GM23338 (cell line): ENCODE measurements around the gene TERB1. TPM values are rescaled to one million over a fixed set of nuclear protein-coding genes. Genes with fewer than 3 reads are reported as not detected.

ENCODE experiments used
- ATAC-seq: fragments of 200-7000 bp; cut with Tn5 transposase; 3 replicates; pipeline ENCODE4 v1.9.1; 2020
- DNase-seq: peaks from one replicate; pipeline ENCODE4 v3.0.0-alpha.2; 2015; ENCODE audit warnings: low spot score
- H2AFZ ChIP-seq: fragments of 200-600 bp; sonication (generic); 2 replicates; pipeline ENCODE4 v1.8.0; 2016; ENCODE audit warnings: antibody characterized with exemption, mild to moderate bottlenecking, moderate library complexity
- H3F3A ChIP-seq: fragments of 200-600 bp; sonication (generic); replicated peaks from 2 replicates; pipeline ENCODE4 v1.8.0; 2017; ENCODE audit warnings: antibody characterized with exemption, mixed run types, low read depth
- H3K27ac ChIP-seq: fragments of 200-600 bp; sonication (generic); 2 replicates; pipeline ENCODE4 v1.6.1; 2016; ENCODE audit warnings: low read depth
- H3K27me3 ChIP-seq: fragments of 200-600 bp; sonication (generic); 2 replicates; pipeline ENCODE4 v1.8.0; 2016; ENCODE audit warnings: mild to moderate bottlenecking, mixed run types, moderate library complexity; ENCODE audit not compliant: insufficient read depth
- H3K36me3 ChIP-seq: fragments of 200-600 bp; sonication (generic); 2 replicates; pipeline ENCODE4 v1.8.0; 2016; ENCODE audit warnings: mild to moderate bottlenecking; ENCODE audit not compliant: insufficient read depth
- H3K4me1 ChIP-seq: fragments of 200-600 bp; sonication (generic); 2 replicates; pipeline ENCODE4 v1.8.0; 2016; ENCODE audit warnings: mild to moderate bottlenecking, moderate library complexity; ENCODE audit not compliant: insufficient read depth
- H3K4me2 ChIP-seq: fragments of 200-600 bp; sonication (generic); 2 replicates; pipeline ENCODE4 v1.7.1; 2017; ENCODE audit warnings: mixed run types
- H3K4me3 ChIP-seq: fragments of 200-600 bp; sonication (generic); 2 replicates; pipeline ENCODE4 v1.6.1; 2016; ENCODE audit warnings: mixed run types
- H3K79me2 ChIP-seq: fragments of 200-600 bp; sonication (generic); replicated peaks from 2 replicates; pipeline ENCODE4 v1.8.0; 2017; ENCODE audit warnings: mild to moderate bottlenecking; ENCODE audit not compliant: insufficient read depth
- H3K9me2 ChIP-seq: fragments of 200-600 bp; sonication (generic); 2 replicates; pipeline ENCODE4 v1.8.0; 2017; ENCODE audit not compliant: insufficient read depth
- H4K20me1 ChIP-seq: fragments of 200-600 bp; sonication (generic); replicated peaks from 2 replicates; pipeline ENCODE4 v1.8.0; 2017; ENCODE audit warnings: mild to moderate bottlenecking; ENCODE audit not compliant: insufficient read depth
- H3K27ac Mint-ChIP-seq: 2 replicates; pipeline ENCODE4 v1.8.0; 2020; ENCODE audit warnings: inconsistent platforms, mild to moderate bottlenecking, moderate library complexity, mixed read lengths
- H3K27me3 Mint-ChIP-seq: 3 replicates; pipeline ENCODE4 v1.8.0; 2022; ENCODE audit warnings: low read depth, mild to moderate bottlenecking, moderate library complexity, mixed read lengths, inconsistent platforms; ENCODE audit not compliant: insufficient read depth, poor library complexity
- H3K36me3 Mint-ChIP-seq: 3 replicates; pipeline ENCODE4 v1.8.0; 2021; ENCODE audit warnings: low read depth, mild to moderate bottlenecking, inconsistent platforms, moderate library complexity, mixed read lengths
- H3K4me1 Mint-ChIP-seq: 3 replicates; pipeline ENCODE4 v1.8.0; 2020; ENCODE audit warnings: mild to moderate bottlenecking, inconsistent platforms, mixed read lengths
- H3K4me3 Mint-ChIP-seq: 3 replicates; pipeline ENCODE4 v1.8.0; 2021; ENCODE audit warnings: moderate library complexity, mild to moderate bottlenecking, inconsistent platforms, mixed read lengths
- H3K9me3 Mint-ChIP-seq: 3 replicates; pipeline ENCODE4 v1.8.0; 2020; ENCODE audit warnings: moderate library complexity, mild to moderate bottlenecking, inconsistent platforms, mixed read lengths
- CREB1 ChIP-seq: fragments of 250-450 bp; sonication (Bioruptor Pico); IDR thresholded peaks from 2 replicates; pipeline ENCODE4 v1.5.0; 2020; ENCODE audit warnings: low read depth, mild to moderate bottlenecking, moderate library complexity
- ETS1 ChIP-seq: IDR thresholded peaks from 2 replicates; pipeline ENCODE4 v1.6.1; 2016; ENCODE audit warnings: antibody characterized with exemption
- EZH2 ChIP-seq: fragments of 200-600 bp; sonication (generic); IDR thresholded peaks from one replicate; pipeline ENCODE4 v1.8.0; 2017; ENCODE audit warnings: antibody characterized with exemption, mild to moderate bottlenecking, low read depth; ENCODE audit not compliant: unreplicated experiment
- EZH2phosphoT487 ChIP-seq: fragments of 200-600 bp; sonication (generic); IDR thresholded peaks from one replicate; pipeline ENCODE4 v1.8.1; 2018; ENCODE audit warnings: antibody characterized with exemption; ENCODE audit not compliant: unreplicated experiment
- JUNB ChIP-seq: IDR thresholded peaks from one replicate; pipeline ENCODE4 v1.6.1; 2016; ENCODE audit warnings: antibody characterized with exemption; ENCODE audit not compliant: unreplicated experiment
- NANOG ChIP-seq: IDR thresholded peaks from 2 replicates; pipeline ENCODE4 v1.6.1; 2016; ENCODE audit warnings: antibody characterized with exemption, borderline replicate concordance
- POLR2AphosphoS5 ChIP-seq: IDR thresholded peaks from 2 replicates; pipeline ENCODE4 v1.6.1; 2016; ENCODE audit warnings: antibody characterized with exemption, low read depth
- STAT1 ChIP-seq: IDR thresholded peaks from one replicate; pipeline ENCODE4 v1.6.1; 2016; ENCODE audit warnings: antibody characterized with exemption; ENCODE audit not compliant: unreplicated experiment
- ZNF114 ChIP-seq: fragments of 250-450 bp; sonication (Bioruptor Pico); IDR thresholded peaks from 2 replicates; pipeline ENCODE4 v1.5.0; 2020; ENCODE audit warnings: mild to moderate bottlenecking, moderate library complexity
- ZNF331 ChIP-seq: fragments of 250-450 bp; sonication (Bioruptor Pico); IDR thresholded peaks from 2 replicates; pipeline ENCODE4 v1.5.0; 2020; ENCODE audit warnings: low read depth, mild to moderate bottlenecking, moderate library complexity
- ZNF462 ChIP-seq: fragments of 250-450 bp; sonication (Bioruptor Pico); IDR thresholded peaks from 2 replicates; pipeline ENCODE4 v1.5.0; 2020; ENCODE audit warnings: mild to moderate bottlenecking, moderate library complexity
- polyA plus RNA-seq: library from polyadenylated mRNA; unstranded; fragments of >200 nt; fragmentation: Nextera tagmentation; extraction: Ambion mirVana; gene quantifications from 2 replicates; pipeline ENCODE4 v1.2.1, GENCODE V29; 2016
- total RNA-seq: library from RNA; depleted of rRNA; stranded (reverse); fragments of >200 nt; shearing (Covaris generic); gene quantifications from 2 replicates; pipeline ENCODE4 v1.2.3, GENCODE V29; 2014
- TF ChIP-seq, protein P1 (sequence below): IDR thresholded peaks from one replicate; pipeline ENCODE4 v1.6.1; 2018; ENCODE audit warnings: antibody characterized with exemption; ENCODE audit not compliant: unreplicated experiment
- TF ChIP-seq, protein P2 (sequence below), 2 experiments: fragments of 200-600 bp in 1 of 2; sonication (generic) in 1 of 2; conservative IDR thresholded peaks; 2 replicates each; pipeline versions ENCODE4 v1.5.1 to v1.6.1; 2016 to 2017; ENCODE audit warnings: antibody characterized with exemption in 2 of 2, low read depth in 2 of 2, mild to moderate bottlenecking in 2 of 2, moderate library complexity in 1 of 2

TERB1 gene
- total and polyA plus RNA-seq, 2 experiments from 2014 or later = not detected

- Histone ChIP-seq H3K9me2 (no peaks in the 10 kb centered on the region; the same call in 1 of the 2 replicates), H3K27ac (no peak overlapping the region), H3K4me2 (no peak overlapping the region), H2AFZ (no peak overlapping the region), H3K36me3 (no peaks in the 10 kb centered on the region), H3F3A (0 out of 2 replicates have a peak, but pooled peaks cover 6% of the 10 kb centered on the region), H4K20me1 (no peaks in the 10 kb centered on the region), H3K27me3 (peaks cover 41% of the 10 kb centered on the region), H3K79me2 (no peaks in the 10 kb centered on the region), H3K4me3 (no peak overlapping the region), H3K4me1 (no peaks in the 10 kb centered on the region; the same call in 1 of the 2 replicates)
- H3K9me3 Mint-ChIP-seq = no peaks in the 10 kb centered on the region; the same call in 2 of the 3 replicates
- no peak for ATAC-seq
- peaks cover 16% of the 10 kb centered on the region for H3K4me1 Mint-ChIP-seq
- H3K4me3 Mint-ChIP-seq = no peak overlapping the region
- no peak for DNase-seq
- no peaks in the 10 kb centered on the region for H3K36me3 Mint-ChIP-seq
- H3K27me3 Mint-ChIP-seq = peaks cover 33% of the 10 kb centered on the region
- no peak overlapping the region for H3K27ac Mint-ChIP-seq
- TF ChIP-seq CREB1 (no peak), ZNF331 (CRISPR knock-in tag) (no peak), ZNF462 (CRISPR knock-in tag) (no peak), JUNB (no peak), POLR2AphosphoS5 (no peak), ETS1 (no peak), NANOG (no peak), ZNF114 (no peak), EZH2 (no peak), EZH2phosphoT487 (no peak), STAT1 (no peak)
- TF ChIP-seq, protein P1, sequence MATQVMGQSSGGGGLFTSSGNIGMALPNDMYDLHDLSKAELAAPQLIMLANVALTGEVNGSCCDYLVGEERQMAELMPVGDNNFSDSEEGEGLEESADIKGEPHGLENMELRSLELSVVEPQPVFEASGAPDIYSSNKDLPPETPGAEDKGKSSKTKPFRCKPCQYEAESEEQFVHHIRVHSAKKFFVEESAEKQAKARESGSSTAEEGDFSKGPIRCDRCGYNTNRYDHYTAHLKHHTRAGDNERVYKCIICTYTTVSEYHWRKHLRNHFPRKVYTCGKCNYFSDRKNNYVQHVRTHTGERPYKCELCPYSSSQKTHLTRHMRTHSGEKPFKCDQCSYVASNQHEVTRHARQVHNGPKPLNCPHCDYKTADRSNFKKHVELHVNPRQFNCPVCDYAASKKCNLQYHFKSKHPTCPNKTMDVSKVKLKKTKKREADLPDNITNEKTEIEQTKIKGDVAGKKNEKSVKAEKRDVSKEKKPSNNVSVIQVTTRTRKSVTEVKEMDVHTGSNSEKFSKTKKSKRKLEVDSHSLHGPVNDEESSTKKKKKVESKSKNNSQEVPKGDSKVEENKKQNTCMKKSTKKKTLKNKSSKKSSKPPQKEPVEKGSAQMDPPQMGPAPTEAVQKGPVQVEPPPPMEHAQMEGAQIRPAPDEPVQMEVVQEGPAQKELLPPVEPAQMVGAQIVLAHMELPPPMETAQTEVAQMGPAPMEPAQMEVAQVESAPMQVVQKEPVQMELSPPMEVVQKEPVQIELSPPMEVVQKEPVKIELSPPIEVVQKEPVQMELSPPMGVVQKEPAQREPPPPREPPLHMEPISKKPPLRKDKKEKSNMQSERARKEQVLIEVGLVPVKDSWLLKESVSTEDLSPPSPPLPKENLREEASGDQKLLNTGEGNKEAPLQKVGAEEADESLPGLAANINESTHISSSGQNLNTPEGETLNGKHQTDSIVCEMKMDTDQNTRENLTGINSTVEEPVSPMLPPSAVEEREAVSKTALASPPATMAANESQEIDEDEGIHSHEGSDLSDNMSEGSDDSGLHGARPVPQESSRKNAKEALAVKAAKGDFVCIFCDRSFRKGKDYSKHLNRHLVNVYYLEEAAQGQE = no peak
- TF ChIP-seq, protein P2, sequence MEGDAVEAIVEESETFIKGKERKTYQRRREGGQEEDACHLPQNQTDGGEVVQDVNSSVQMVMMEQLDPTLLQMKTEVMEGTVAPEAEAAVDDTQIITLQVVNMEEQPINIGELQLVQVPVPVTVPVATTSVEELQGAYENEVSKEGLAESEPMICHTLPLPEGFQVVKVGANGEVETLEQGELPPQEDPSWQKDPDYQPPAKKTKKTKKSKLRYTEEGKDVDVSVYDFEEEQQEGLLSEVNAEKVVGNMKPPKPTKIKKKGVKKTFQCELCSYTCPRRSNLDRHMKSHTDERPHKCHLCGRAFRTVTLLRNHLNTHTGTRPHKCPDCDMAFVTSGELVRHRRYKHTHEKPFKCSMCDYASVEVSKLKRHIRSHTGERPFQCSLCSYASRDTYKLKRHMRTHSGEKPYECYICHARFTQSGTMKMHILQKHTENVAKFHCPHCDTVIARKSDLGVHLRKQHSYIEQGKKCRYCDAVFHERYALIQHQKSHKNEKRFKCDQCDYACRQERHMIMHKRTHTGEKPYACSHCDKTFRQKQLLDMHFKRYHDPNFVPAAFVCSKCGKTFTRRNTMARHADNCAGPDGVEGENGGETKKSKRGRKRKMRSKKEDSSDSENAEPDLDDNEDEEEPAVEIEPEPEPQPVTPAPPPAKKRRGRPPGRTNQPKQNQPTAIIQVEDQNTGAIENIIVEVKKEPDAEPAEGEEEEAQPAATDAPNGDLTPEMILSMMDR (conservative IDR thresholded peaks at IDR 0.05; ENCODE audit: low read depth in 2 of 2) = no peak
Measured at GRCh38 chr16:66848172-66848571, 46.8 kb upstream of the TERB1 start.
